Sigmoid colon (tissue), 7 donors: ENCODE measurements around the gene DYTN. TPM values are rescaled to one million over a fixed set of nuclear protein-coding genes. Genes with fewer than 3 reads are reported as not detected.

Experiments
- DNase-seq: peaks from one replicate; pipeline ENCODE4 v3.0.0-alpha.2; 2019
- H3K27ac ChIP-seq, 4 donors: fragments of 200-600 bp; sonication (generic); one replicate each; pipeline ENCODE4 v1.5.1; 2016 to 2019; ENCODE audit warnings: mild to moderate bottlenecking in 1 of 4
- H3K27me3 ChIP-seq, 3 donors: fragments of 200-600 bp; sonication (generic); one replicate each; pipeline ENCODE4 v1.5.1; 2019; ENCODE audit warnings: mild to moderate bottlenecking in 1 of 3
- H3K36me3 ChIP-seq, 4 donors: fragments of 200-600 bp; sonication (generic); one replicate each; pipeline ENCODE4 v1.5.1; 2016 to 2019
- H3K4me1 ChIP-seq, 4 donors: fragments of 200-600 bp; sonication (generic); one replicate each; pipeline ENCODE4 v1.5.1; 2017 to 2019
- H3K4me3 ChIP-seq, 4 donors: fragments of 200-600 bp; sonication (generic); one replicate each; pipeline ENCODE4 v1.5.1; 2017 to 2019; ENCODE audit warnings: mild to moderate bottlenecking in 2 of 4, moderate library complexity in 1 of 4
- H3K9me3 ChIP-seq, 4 donors: fragments of 200-600 bp in 3 of 4; sonication (generic) in 3 of 4; one replicate each; pipeline versions ENCODE4 v1.5.1 to v1.6.1; 2013 to 2019
- EP300 ChIP-seq, 4 donors: sonication (generic); formaldehyde crosslinking; IDR thresholded peaks; one replicate each; pipeline ENCODE4 v1.6.1; 2017; ENCODE audit warnings: antibody characterized with exemption in 4 of 4
- POLR2A ChIP-seq, 2 donors: fragments of 450-650 bp; IDR thresholded peaks; one replicate each; pipeline ENCODE4 v1.6.1; 2016; ENCODE audit warnings: antibody characterized with exemption in 2 of 2, mild to moderate bottlenecking in 2 of 2, moderate library complexity in 2 of 2
- POLR2AphosphoS5 ChIP-seq, 4 donors: sonication (generic); formaldehyde crosslinking; IDR thresholded peaks; one replicate each; pipeline ENCODE4 v1.6.1; 2017; ENCODE audit warnings: antibody characterized with exemption in 4 of 4
- WGBS, 2 donors: extraction: QIAGEN DNeasy Blood & Tissue Kit; methylation state at CpG; one replicate each; pipeline ENCODE4 v1.1.7; 2013; 5-methylcytosine and 5-hydroxymethylcytosine counted together
- intact Hi-C: fragments of 100-400 bp; cut with DNase I; formaldehyde crosslinking; loops from one replicate; pipeline ENCODE4 v1.15.1; 2023
- polyA plus RNA-seq, 3 donors: library from polyadenylated mRNA; stranded (reverse); fragments of 200-250 nt; gene quantifications; one replicate each; pipeline ENCODE4 v1.2.3, GENCODE V29; 2013
- total RNA-seq, 4 donors: library from RNA; depleted of rRNA; stranded (reverse); fragments of >200 nt; gene quantifications; one replicate each; pipeline ENCODE4 v1.1.0, GENCODE V29; 2016
- TF ChIP-seq, protein P1 (sequence below), 4 experiments: fragments of 450-650 bp in 3 of 4; fragments of 200-600 bp in 1 of 4; IDR thresholded peaks; one replicate each; pipeline ENCODE4 v1.5.1; 2016 to 2019; ENCODE audit warnings: antibody characterized with exemption in 4 of 4, mild to moderate bottlenecking in 3 of 4, moderate library complexity in 2 of 4
- donor health status: healthy with polysubstance abuse.
- donor health status: Bipolar disorder and iron deficiency.
- donor health status: healthy.

DYTN gene
- total and polyA plus RNA-seq, 7 donors: not detected

DNA sequence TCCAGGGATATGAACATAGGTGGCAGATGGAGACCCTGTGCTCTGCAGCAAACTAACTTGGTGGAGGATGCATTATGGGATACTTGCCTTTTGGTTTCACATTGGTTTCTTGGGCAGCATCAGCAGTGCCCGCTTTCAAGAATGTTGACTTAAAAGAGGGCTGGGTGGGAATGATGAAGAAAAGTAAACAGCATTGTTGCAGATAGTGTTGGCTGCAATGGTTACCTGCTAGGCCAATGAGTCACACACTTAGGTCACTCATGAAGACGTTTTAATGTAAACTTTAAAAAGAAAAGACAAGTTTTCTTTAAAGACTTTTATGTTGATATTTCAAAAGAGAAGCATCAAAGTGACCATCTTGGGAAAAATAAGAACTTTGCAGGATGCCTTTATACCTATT is 102.0 kb downstream of the DYTN start:
- no peaks in the 10 kb centered on the region for H3K9me3 ChIP-seq
- no peak overlapping the region for H3K27ac ChIP-seq
- no peak for TF ChIP-seq POLR2A (IDR thresholded peaks at IDR 0.05)
- no peak for TF ChIP-seq POLR2AphosphoS5 (IDR thresholded peaks at IDR 0.05)
- no peak for TF ChIP-seq EP300 (IDR thresholded peaks at IDR 0.05)
- TF ChIP-seq, protein P1, sequence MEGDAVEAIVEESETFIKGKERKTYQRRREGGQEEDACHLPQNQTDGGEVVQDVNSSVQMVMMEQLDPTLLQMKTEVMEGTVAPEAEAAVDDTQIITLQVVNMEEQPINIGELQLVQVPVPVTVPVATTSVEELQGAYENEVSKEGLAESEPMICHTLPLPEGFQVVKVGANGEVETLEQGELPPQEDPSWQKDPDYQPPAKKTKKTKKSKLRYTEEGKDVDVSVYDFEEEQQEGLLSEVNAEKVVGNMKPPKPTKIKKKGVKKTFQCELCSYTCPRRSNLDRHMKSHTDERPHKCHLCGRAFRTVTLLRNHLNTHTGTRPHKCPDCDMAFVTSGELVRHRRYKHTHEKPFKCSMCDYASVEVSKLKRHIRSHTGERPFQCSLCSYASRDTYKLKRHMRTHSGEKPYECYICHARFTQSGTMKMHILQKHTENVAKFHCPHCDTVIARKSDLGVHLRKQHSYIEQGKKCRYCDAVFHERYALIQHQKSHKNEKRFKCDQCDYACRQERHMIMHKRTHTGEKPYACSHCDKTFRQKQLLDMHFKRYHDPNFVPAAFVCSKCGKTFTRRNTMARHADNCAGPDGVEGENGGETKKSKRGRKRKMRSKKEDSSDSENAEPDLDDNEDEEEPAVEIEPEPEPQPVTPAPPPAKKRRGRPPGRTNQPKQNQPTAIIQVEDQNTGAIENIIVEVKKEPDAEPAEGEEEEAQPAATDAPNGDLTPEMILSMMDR (IDR thresholded peaks at IDR 0.05): no peak
- no peak overlapping the region for H3K4me3 ChIP-seq
- H3K36me3 ChIP-seq: no peaks in the 10 kb centered on the region
- H3K27me3 ChIP-seq: no peaks in the 10 kb centered on the region
- H3K4me1 ChIP-seq: no peaks in the 10 kb centered on the region
- intact Hi-C loops: no loop called here
- no peak for DNase-seq
- WGBS, 2 donors: 40 to 69% methylated on average over 2 of the region's 2 CpGs

DNA sequence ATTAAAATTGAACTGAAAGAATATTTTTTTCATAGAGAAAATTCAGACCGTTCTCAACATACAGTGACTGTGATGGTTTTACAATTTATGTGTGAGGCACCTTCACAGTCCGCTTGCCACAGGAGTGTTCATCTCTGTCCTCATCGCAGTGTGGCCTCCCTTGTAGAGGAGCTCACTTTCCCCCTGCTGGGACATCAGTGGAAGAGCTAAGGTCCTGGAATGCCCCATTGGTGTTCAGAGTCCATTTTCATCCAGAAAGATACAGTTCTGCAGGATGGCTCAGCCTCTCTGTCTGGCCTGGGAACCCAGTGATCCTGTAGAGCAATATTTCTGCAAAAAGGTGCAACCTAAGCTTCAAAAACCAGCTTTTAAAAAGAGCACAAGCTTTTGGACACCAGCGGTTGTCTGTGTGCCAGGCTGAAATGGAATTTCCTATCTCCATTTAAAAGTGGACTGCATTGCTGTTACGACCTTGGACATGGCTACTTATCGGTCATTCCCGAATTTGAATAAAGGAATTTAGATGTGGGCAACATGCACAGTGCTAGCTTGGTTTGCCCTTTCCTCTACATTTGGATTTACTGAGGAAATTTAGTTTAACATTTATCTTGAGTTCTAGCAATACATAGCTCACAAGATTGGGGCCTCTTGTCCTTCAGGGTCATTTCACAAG is 102.6 kb downstream of the DYTN start:
- 81 to 87% methylated on average over 7 of the region's 7 CpGs for WGBS, 2 donors
- H3K36me3 ChIP-seq: no peaks in the 10 kb centered on the region
- no peaks in the 10 kb centered on the region for H3K4me1 ChIP-seq
- no peak for DNase-seq
- no peak overlapping the region for H3K27ac ChIP-seq
- H3K27me3 ChIP-seq: no peaks in the 10 kb centered on the region
- intact Hi-C loops: no loop called here
- TF ChIP-seq POLR2A (IDR thresholded peaks at IDR 0.05) (no peak), POLR2AphosphoS5 (IDR thresholded peaks at IDR 0.05) (no peak), EP300 (IDR thresholded peaks at IDR 0.05) (no peak)
- TF ChIP-seq, protein P1 (IDR thresholded peaks at IDR 0.05): no peak
- H3K9me3 ChIP-seq: no peaks in the 10 kb centered on the region
- no peak overlapping the region for H3K4me3 ChIP-seq

DNA sequence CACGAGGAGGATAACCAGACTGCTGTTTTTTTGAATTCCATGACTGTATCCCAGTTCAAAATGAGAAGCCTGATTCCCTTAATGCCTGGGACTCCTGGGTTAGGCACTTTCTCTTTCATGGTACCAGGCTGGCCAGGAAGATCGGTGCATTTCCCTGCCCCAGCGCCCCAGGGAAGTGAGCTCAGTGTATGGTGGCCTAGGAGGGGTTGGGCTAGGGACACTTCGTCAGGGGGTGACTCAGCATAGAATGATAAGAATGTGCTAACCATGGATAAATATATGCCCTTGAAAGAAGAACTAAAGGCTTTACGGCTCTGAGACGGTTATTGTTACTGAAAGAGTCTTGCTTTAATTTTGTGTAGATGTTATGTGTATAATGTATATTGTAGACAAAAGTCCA is 103.4 kb downstream of the DYTN start:
- 82 to 85% methylated on average over 6 of the region's 6 CpGs for WGBS, 2 donors
- Histone ChIP-seq H3K4me3 (no peak overlapping the region), H3K4me1 (no peaks in the 10 kb centered on the region), H3K27me3 (no peaks in the 10 kb centered on the region), H3K9me3 (no peaks in the 10 kb centered on the region), H3K27ac (no peak overlapping the region), H3K36me3 (no peaks in the 10 kb centered on the region)
- DNase-seq: no peak
- TF ChIP-seq POLR2AphosphoS5 (IDR thresholded peaks at IDR 0.05) (no peak), POLR2A (IDR thresholded peaks at IDR 0.05) (no peak)
- intact Hi-C loops: no loop called here

DNA sequence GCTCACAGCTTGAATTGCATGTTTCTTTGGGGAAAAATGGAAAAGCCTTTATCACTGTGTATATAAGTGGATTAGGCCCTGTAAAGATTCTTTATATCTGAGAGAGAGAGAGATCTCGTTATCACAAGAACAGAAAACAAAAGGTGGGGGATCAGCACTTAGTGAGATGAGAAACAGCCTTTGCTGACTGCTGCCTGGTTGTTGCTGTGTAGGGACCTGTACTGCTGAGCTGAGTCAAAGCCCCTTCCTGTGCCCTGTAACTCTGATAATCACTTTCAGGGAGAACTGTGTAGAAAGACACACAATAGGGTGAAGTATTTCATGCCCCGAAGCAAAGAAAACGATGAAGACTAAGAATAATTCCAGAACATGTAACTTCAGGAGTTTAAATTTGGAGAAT is 106.5 kb downstream of the DYTN start:
- H3K4me3 ChIP-seq: no peak overlapping the region
- H3K36me3 ChIP-seq: no peaks in the 10 kb centered on the region
- H3K27ac ChIP-seq: no peak overlapping the region
- TF ChIP-seq EP300 (IDR thresholded peaks at IDR 0.05) (no peak), POLR2A (IDR thresholded peaks at IDR 0.05) (no peak), POLR2AphosphoS5 (IDR thresholded peaks at IDR 0.05) (no peak)
- TF ChIP-seq, protein P1 (IDR thresholded peaks at IDR 0.05): no peak
- H3K9me3 ChIP-seq: no peaks in the 10 kb centered on the region
- no peak for DNase-seq
- H3K4me1 ChIP-seq: no peaks in the 10 kb centered on the region
- intact Hi-C loops: no loop called here
- H3K27me3 ChIP-seq: no peaks in the 10 kb centered on the region
- WGBS, 2 donors: 77 to 86% methylated on average over 3 of the region's 3 CpGs

DNA sequence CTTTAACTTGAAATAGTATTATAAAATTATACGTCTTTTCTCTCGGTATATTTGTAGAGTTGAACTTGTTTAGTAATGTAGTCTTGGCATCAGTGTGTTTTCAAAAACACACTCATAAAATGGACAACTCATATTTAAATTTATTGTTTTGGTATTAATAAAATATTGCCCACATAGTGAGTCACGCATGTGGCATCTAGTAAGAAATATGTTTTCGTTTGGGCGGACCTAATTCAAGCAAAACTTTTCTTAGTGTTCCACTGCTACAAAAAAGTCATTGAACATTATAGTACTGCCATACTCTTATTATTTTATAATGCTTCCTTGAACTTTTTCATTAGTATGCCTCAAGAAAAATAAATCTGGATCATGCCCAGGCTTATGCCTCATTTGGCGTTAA is 107.0 kb downstream of the DYTN start:
- no peak overlapping the region for H3K4me3 ChIP-seq
- H3K9me3 ChIP-seq: no peaks in the 10 kb centered on the region
- TF ChIP-seq, protein P1 (IDR thresholded peaks at IDR 0.05): no peak
- TF ChIP-seq POLR2AphosphoS5 (IDR thresholded peaks at IDR 0.05) (no peak), POLR2A (IDR thresholded peaks at IDR 0.05) (no peak), EP300 (IDR thresholded peaks at IDR 0.05) (no peak)
- no peaks in the 10 kb centered on the region for H3K27me3 ChIP-seq
- no peak for DNase-seq
- WGBS, 2 donors: 95 to 96% methylated on average over 6 of the region's 6 CpGs
- no peaks in the 10 kb centered on the region for H3K4me1 ChIP-seq
- intact Hi-C loops: no loop called here
- H3K27ac ChIP-seq: no peak overlapping the region
- no peaks in the 10 kb centered on the region for H3K36me3 ChIP-seq
